SK-N-SH treated with all-trans-retinoic acid at 6 μM for 48 hours (cell line): Measurements from ENCODE around the gene RENBP.

Source experiments
- CSRNP3 ChIP-seq: fragments of 250-450 bp; sonication (Bioruptor Pico); IDR thresholded peaks from 2 replicates; pipeline ENCODE4 v1.5.1; 2021; ENCODE audit warnings: mild to moderate bottlenecking, moderate library complexity
- ZNF565 ChIP-seq: fragments of 450-650 bp; formaldehyde crosslinking; conservative IDR thresholded peaks from 2 replicates; pipeline ENCODE4 v1.5.0; 2020; ENCODE audit warnings: low read depth, mild to moderate bottlenecking, moderate library complexity

- TF ChIP-seq ZNF565 (CRISPR knock-in tag) (no peak), CSRNP3 (CRISPR knock-in tag) (no peak)
Measured at GRCh38 chrX:153935326-153935851, 9.1 kb downstream of the RENBP start.
